GM23338 (cell line): Measurements from ENCODE around the gene ZNF385B.

Experiments used
- EZH2phosphoT487 ChIP-seq: fragments of 200-600 bp; sonication (generic); IDR thresholded peaks from one replicate; pipeline ENCODE4 v1.8.1; 2018; ENCODE audit warnings: antibody characterized with exemption; ENCODE audit not compliant: unreplicated experiment
- POLR2AphosphoS5 ChIP-seq: IDR thresholded peaks from 2 replicates; pipeline ENCODE4 v1.6.1; 2016; ENCODE audit warnings: antibody characterized with exemption, low read depth
- TF ChIP-seq, protein P1 (sequence below): IDR thresholded peaks from 2 replicates; pipeline ENCODE4 v1.6.1; 2016; ENCODE audit warnings: antibody characterized with exemption
- TF ChIP-seq, protein P2 (sequence below), 2 experiments: fragments of 200-600 bp in 1 of 2; sonication (generic) in 1 of 2; conservative IDR thresholded peaks; 2 replicates each; pipeline versions ENCODE4 v1.5.1 to v1.6.1; 2016 to 2017; ENCODE audit warnings: antibody characterized with exemption in 2 of 2, low read depth in 2 of 2, mild to moderate bottlenecking in 2 of 2, moderate library complexity in 1 of 2
- TF ChIP-seq, protein P3 (sequence below): IDR thresholded peaks from one replicate; pipeline ENCODE4 v1.6.1; 2018; ENCODE audit warnings: antibody characterized with exemption; ENCODE audit not compliant: unreplicated experiment

DNA sequence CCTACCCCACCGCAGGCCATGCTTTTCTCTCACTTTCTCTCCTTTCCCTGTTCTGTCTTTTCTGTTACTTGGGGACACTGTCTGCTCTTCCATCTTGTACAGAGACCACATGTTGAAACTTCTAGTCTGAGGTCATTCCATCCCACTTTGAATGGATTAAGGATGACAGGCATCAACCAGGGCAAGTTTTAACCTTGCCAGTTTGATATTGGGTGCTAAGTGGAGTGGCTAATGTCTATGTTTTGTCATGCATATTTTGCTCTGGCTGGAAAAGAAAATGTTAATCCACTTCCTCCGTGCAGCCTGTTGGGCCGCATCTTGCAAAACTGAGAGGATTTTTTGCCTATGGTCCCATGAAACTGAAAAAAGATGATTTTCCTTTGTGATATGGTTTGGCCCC, 391.3 kb downstream of the ZNF385B start:
- TF ChIP-seq POLR2AphosphoS5 (no peak), EZH2phosphoT487 (no peak)
- TF ChIP-seq, protein P1, sequence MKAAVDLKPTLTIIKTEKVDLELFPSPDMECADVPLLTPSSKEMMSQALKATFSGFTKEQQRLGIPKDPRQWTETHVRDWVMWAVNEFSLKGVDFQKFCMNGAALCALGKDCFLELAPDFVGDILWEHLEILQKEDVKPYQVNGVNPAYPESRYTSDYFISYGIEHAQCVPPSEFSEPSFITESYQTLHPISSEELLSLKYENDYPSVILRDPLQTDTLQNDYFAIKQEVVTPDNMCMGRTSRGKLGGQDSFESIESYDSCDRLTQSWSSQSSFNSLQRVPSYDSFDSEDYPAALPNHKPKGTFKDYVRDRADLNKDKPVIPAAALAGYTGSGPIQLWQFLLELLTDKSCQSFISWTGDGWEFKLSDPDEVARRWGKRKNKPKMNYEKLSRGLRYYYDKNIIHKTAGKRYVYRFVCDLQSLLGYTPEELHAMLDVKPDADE, result no peak
- TF ChIP-seq, protein P2, sequence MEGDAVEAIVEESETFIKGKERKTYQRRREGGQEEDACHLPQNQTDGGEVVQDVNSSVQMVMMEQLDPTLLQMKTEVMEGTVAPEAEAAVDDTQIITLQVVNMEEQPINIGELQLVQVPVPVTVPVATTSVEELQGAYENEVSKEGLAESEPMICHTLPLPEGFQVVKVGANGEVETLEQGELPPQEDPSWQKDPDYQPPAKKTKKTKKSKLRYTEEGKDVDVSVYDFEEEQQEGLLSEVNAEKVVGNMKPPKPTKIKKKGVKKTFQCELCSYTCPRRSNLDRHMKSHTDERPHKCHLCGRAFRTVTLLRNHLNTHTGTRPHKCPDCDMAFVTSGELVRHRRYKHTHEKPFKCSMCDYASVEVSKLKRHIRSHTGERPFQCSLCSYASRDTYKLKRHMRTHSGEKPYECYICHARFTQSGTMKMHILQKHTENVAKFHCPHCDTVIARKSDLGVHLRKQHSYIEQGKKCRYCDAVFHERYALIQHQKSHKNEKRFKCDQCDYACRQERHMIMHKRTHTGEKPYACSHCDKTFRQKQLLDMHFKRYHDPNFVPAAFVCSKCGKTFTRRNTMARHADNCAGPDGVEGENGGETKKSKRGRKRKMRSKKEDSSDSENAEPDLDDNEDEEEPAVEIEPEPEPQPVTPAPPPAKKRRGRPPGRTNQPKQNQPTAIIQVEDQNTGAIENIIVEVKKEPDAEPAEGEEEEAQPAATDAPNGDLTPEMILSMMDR (conservative IDR thresholded peaks at IDR 0.05; ENCODE audit: low read depth in 2 of 2), result no peak
- TF ChIP-seq, protein P3, sequence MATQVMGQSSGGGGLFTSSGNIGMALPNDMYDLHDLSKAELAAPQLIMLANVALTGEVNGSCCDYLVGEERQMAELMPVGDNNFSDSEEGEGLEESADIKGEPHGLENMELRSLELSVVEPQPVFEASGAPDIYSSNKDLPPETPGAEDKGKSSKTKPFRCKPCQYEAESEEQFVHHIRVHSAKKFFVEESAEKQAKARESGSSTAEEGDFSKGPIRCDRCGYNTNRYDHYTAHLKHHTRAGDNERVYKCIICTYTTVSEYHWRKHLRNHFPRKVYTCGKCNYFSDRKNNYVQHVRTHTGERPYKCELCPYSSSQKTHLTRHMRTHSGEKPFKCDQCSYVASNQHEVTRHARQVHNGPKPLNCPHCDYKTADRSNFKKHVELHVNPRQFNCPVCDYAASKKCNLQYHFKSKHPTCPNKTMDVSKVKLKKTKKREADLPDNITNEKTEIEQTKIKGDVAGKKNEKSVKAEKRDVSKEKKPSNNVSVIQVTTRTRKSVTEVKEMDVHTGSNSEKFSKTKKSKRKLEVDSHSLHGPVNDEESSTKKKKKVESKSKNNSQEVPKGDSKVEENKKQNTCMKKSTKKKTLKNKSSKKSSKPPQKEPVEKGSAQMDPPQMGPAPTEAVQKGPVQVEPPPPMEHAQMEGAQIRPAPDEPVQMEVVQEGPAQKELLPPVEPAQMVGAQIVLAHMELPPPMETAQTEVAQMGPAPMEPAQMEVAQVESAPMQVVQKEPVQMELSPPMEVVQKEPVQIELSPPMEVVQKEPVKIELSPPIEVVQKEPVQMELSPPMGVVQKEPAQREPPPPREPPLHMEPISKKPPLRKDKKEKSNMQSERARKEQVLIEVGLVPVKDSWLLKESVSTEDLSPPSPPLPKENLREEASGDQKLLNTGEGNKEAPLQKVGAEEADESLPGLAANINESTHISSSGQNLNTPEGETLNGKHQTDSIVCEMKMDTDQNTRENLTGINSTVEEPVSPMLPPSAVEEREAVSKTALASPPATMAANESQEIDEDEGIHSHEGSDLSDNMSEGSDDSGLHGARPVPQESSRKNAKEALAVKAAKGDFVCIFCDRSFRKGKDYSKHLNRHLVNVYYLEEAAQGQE, result no peak
